Panc1 (cell line): ENCODE data around the gene USP53. TPM values are rescaled to one million over a fixed set of nuclear protein-coding genes. Genes with fewer than 3 reads are reported as not detected.

Source experiments
- ATAC-seq: fragments of 200-7000 bp; cut with Tn5 transposase; 2 replicates; pipeline ENCODE4 v1.9.1; 2020; ENCODE audit warnings: mild to moderate bottlenecking, moderate library complexity
- BruUV-seq: library from RNA; stranded (reverse); fragments of 400-500 nt; replicated peaks from 2 replicates; lab custom pipeline; 2021; lab: Mats Ljungman, UMichigan
- CTCF ChIA-PET: fragments of 300-600 bp; sonication (Branson Sonifier 250); formaldehyde crosslinking; loops from one replicate; lab custom pipeline; 2022; ENCODE audit warnings: antibody characterized with exemption; lab: Charles Lee
- POLR2A ChIA-PET: fragments of 300-600 bp; sonication (Branson Sonifier 250); formaldehyde crosslinking; loops from one replicate; lab custom pipeline; 2022; ENCODE audit warnings: antibody characterized with exemption; lab: Charles Lee
- DNase-seq: peaks from one replicate; pipeline ENCODE4 v3.0.0-alpha.2; 2010; ENCODE audit warnings: low read depth, low spot score
- H3K27ac ChIP-seq: 2 replicates; pipeline ENCODE4 v1.5.1; 2011; ENCODE audit warnings: mild to moderate bottlenecking, low read length, inconsistent platforms
- H3K27me3 ChIP-seq: fragments of 200-500 bp; sonication (Bioruptor generic); 2 replicates; pipeline ENCODE4 v1.6.0; 2014; ENCODE audit warnings: low read length, inconsistent platforms; ENCODE audit not compliant: control insufficient read depth, insufficient read depth
- H3K36me3 ChIP-seq: fragments of 200-500 bp; sonication (Bioruptor generic); 2 replicates; pipeline ENCODE4 v1.5.1; 2014; ENCODE audit warnings: inconsistent platforms, mild to moderate bottlenecking, low read length, moderate library complexity; ENCODE audit not compliant: control insufficient read depth, insufficient read depth
- H3K4me1 ChIP-seq: 2 replicates; pipeline ENCODE4 v1.5.1; 2011; ENCODE audit warnings: inconsistent platforms, mild to moderate bottlenecking, low read length, moderate library complexity; ENCODE audit not compliant: control insufficient read depth, insufficient read depth
- H3K4me3 ChIP-seq, 2 experiments: 2 replicates each; pipeline ENCODE4 v1.5.1; 2011 to 2012; ENCODE audit warnings: low read depth in 2 of 2, low read length in 2 of 2, mild to moderate bottlenecking in 2 of 2, inconsistent platforms in 1 of 2, moderate library complexity in 1 of 2
- H3K9me3 ChIP-seq: fragments of 200-500 bp; sonication (Bioruptor generic); 2 replicates; pipeline ENCODE4 v1.5.1; 2014; ENCODE audit warnings: low read depth, mild to moderate bottlenecking, inconsistent platforms, low read length, moderate library complexity; ENCODE audit not compliant: control insufficient read depth, insufficient read depth
- CTCF ChIP-seq: fragments of 450-650 bp; IDR thresholded peaks from 2 replicates; pipeline ENCODE4 v1.5.1; 2017; ENCODE audit warnings: mild to moderate bottlenecking
- POLR2AphosphoS5 ChIP-seq: IDR thresholded peaks from 2 replicates; pipeline ENCODE4 v1.6.1; 2012; ENCODE audit warnings: mild to moderate bottlenecking, low read depth, low read length, moderate library complexity
- REST ChIP-seq, 2 experiments: IDR thresholded peaks; 2 replicates each; pipeline ENCODE4 v1.6.1; 2011 to 2012; ENCODE audit warnings: low read depth in 2 of 2, control low read depth in 1 of 2, low read length in 1 of 2, mild to moderate bottlenecking in 1 of 2, moderate library complexity in 1 of 2; ENCODE audit not compliant: insufficient read depth in 1 of 2
- SIN3A ChIP-seq: IDR thresholded peaks from 2 replicates; pipeline ENCODE4 v1.6.1; 2012; ENCODE audit warnings: low read depth, mild to moderate bottlenecking, low read length, moderate library complexity, borderline replicate concordance; ENCODE audit not compliant: insufficient read depth
- TCF7L2 ChIP-seq: IDR thresholded peaks from 2 replicates; pipeline ENCODE4 v1.6.1; 2011; ENCODE audit warnings: mild to moderate bottlenecking, low read depth, low read length, inconsistent platforms
- in situ Hi-C: cut with HindIII; loops from 2 replicates; pipeline ENCODE4 v1.10.0; 2016; ENCODE audit warnings: low sequenced_read_pairs, low pct_unique_long_range_greater_than_20kb
- intact Hi-C: fragments of 100-400 bp; cut with micrococcal nuclease; formaldehyde crosslinking; loops from one replicate; pipeline ENCODE4 v1.10.0; 2022; ENCODE audit not compliant: unreplicated experiment
- total RNA-seq: library from RNA; stranded (reverse); gene quantifications from one replicate; pipeline ENCODE4 v1.2.1, GENCODE V29; 2021; ENCODE audit not compliant: unreplicated experiment

The USP53 gene
- total RNA-seq, 1 experiment from 2014 or later, result 5.3 TPM

GRCh38 chr4:119233191-119233590 is 20.7 kb downstream of the USP53 start:
- Histone ChIP-seq H3K27me3 (no peaks in the 10 kb centered on the region), H3K4me1 (no peaks in the 10 kb centered on the region), H3K36me3 (no peaks in the 10 kb centered on the region), H3K9me3 (no peaks in the 10 kb centered on the region), H3K4me3 (no peak overlapping the region), H3K27ac (no peak overlapping the region)
- intact Hi-C loops (no loop called here), in situ Hi-C loops (no loop called here)
- DNase-seq (no peak), ATAC-seq (no peak)
- POLR2A ChIA-PET, result no interaction called here
- BruUV-seq, result no TSS peak
- TF ChIP-seq TCF7L2, result no peak
- no peak for TF ChIP-seq REST (IDR thresholded peaks at IDR 0.05; ENCODE audit: insufficient read depth in 1 of 2, low read depth in 2 of 2, low read length in 1 of 2)
- no peak for TF ChIP-seq POLR2AphosphoS5
- TF ChIP-seq CTCF, result no peak
- TF ChIP-seq SIN3A, result no peak
- CTCF ChIA-PET, result no interaction called here

- POLR2A ChIA-PET, result no interaction called here
- ATAC-seq, result no peak
- no peaks in the 10 kb centered on the region for H3K9me3 ChIP-seq
- BruUV-seq, result no TSS peak
- CTCF ChIA-PET, result no interaction called here
- no peaks in the 10 kb centered on the region for H3K27me3 ChIP-seq
- no peak overlapping the region for H3K27ac ChIP-seq
- H3K4me1 ChIP-seq, result no peaks in the 10 kb centered on the region
- H3K4me3 ChIP-seq, result no peak overlapping the region
- in situ Hi-C loops, result no loop called here
- intact Hi-C loops, result no loop called here
- DNase-seq, result no peak
- H3K36me3 ChIP-seq, result no peaks in the 10 kb centered on the region
- no peak for TF ChIP-seq REST (IDR thresholded peaks at IDR 0.05; ENCODE audit: insufficient read depth in 1 of 2, low read depth in 2 of 2, low read length in 1 of 2)
These were observed 21.2 kb downstream of the USP53 start for GRCh38 chr4:119233750-119234149.
